Stimulated activated naive CD8-positive, alpha-beta T cell treated with anti-CD3 and anti-CD28 coated beads, Interleukin-15, Interleukin-2, amounts not matched to agents 100 ng/mL and 50 ng/mL, for 24 hours (primary cell): ENCODE measurements around the gene NEDD4.
"Not testable (repeated sequence)": the region's sequence is repeated elsewhere in the genome, so short reads cannot be mapped to it uniquely, and the experiment has no call there.

Experiments
- H3K27ac Mint-ChIP-seq: one replicate; pipeline ENCODE4 v1.8.0; 2021; ENCODE audit warnings: mild to moderate bottlenecking, mixed read lengths
- H3K27me3 Mint-ChIP-seq: one replicate; pipeline ENCODE4 v1.8.0; 2021; ENCODE audit warnings: mixed read lengths
- H3K36me3 Mint-ChIP-seq: one replicate; pipeline ENCODE4 v1.8.0; 2021; ENCODE audit warnings: low read depth, mixed read lengths
- H3K4me1 Mint-ChIP-seq: one replicate; pipeline ENCODE4 v1.8.0; 2021; ENCODE audit warnings: low read depth, mixed read lengths
- H3K4me3 Mint-ChIP-seq: one replicate; pipeline ENCODE4 v1.8.0; 2021; ENCODE audit warnings: mild to moderate bottlenecking, mixed read lengths
- H3K9me3 Mint-ChIP-seq: one replicate; pipeline ENCODE4 v1.8.0; 2021; ENCODE audit warnings: mixed read lengths

The NEDD4 gene

GRCh38 chr15:55993111-55993803 lies at the start of gene NEDD4:
Gene NEDD4, minus strand, starts transcription at chr15:55993612. Its CDS starts 57 bp downstream, at chr15:55993555.
- H3K27ac Mint-ChIP-seq: peak within 1 kb of the TSS; percentile 78
- peak within 1 kb of the TSS; percentile 90 for H3K4me3 Mint-ChIP-seq
- H3K27me3 Mint-ChIP-seq: peaks cover 24% of the 10 kb centered on the region
- H3K36me3 Mint-ChIP-seq: peaks cover 18% of the 10 kb centered on the region
- peaks cover 25% of the 10 kb centered on the region for H3K4me1 Mint-ChIP-seq
- no peaks in the 10 kb centered on the region for H3K9me3 Mint-ChIP-seq

DNA sequence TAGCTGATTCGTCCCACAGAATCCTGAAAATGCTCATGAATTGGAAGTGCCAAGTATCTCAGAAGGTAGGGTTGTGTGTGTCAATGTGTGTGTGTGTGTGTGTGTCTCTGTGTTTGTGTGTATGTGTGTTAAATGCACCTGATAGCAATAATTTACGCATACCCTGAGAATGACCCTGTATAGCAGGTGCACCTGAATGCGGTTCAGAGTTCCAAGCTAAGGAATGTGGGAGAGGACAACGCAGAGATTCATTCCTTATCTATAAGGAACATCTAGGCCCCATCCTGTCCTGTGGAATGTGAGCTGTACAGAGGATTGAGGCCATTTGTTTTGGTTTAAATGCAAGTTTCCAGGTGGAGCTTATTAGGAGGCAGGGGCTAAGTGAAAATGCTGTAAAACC lies 49.1 kb upstream of the NEDD4 start:
- Mint-ChIP-seq H3K9me3 (peaks cover 23% of the 10 kb centered on the region), H3K36me3 (peaks cover 23% of the 10 kb centered on the region), H3K4me3 (peak overlapping the region; percentile 6), H3K4me1 (peaks cover 70% of the 10 kb centered on the region), H3K27ac (peak overlapping the region; percentile 95), H3K27me3 (no peaks in the 10 kb centered on the region)

GRCh38 chr15:56042031-56042430 lies 48.6 kb upstream of the NEDD4 start:
- peaks cover 23% of the 10 kb centered on the region for H3K36me3 Mint-ChIP-seq
- H3K4me3 Mint-ChIP-seq: peak overlapping the region; percentile 6
- no peaks in the 10 kb centered on the region for H3K27me3 Mint-ChIP-seq
- H3K9me3 Mint-ChIP-seq: peaks cover 20% of the 10 kb centered on the region
- H3K27ac Mint-ChIP-seq: peak overlapping the region; percentile 95
- H3K4me1 Mint-ChIP-seq: peaks cover 73% of the 10 kb centered on the region

GRCh38 chr15:56040081-56041035 lies 46.9 kb upstream of the NEDD4 start:
- peak overlapping the region; percentile 81 for H3K27ac Mint-ChIP-seq
- H3K9me3 Mint-ChIP-seq: peaks cover 19% of the 10 kb centered on the region
- H3K4me3 Mint-ChIP-seq: no peak overlapping the region
- H3K4me1 Mint-ChIP-seq: peaks cover 79% of the 10 kb centered on the region
- H3K27me3 Mint-ChIP-seq: no peaks in the 10 kb centered on the region
- peaks cover 23% of the 10 kb centered on the region for H3K36me3 Mint-ChIP-seq

DNA sequence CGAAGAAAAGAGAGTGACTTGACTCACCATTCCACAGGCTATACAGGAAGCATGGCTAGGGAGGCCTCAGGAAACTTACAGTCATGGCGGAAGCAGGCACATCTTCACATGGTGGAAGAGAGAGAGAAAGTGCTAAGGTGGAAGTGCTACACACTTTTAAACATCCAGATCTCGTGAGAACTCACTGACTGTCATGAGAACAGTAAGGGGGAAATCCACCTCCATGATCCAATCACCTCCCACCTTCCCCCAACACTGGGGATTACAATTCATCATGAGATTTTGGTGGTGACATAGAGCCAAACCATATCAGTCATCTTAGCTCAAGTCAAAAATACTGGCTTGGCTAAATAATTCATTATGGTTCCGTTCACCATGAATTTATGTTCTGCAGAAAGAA lies 45.3 kb upstream of the NEDD4 start:
- Mint-ChIP-seq H3K27me3 (no peaks in the 10 kb centered on the region), H3K4me3 (peak overlapping the region; percentile 27), H3K9me3 (peaks cover 11% of the 10 kb centered on the region), H3K27ac (peak overlapping the region; percentile 96), H3K36me3 (peaks cover 18% of the 10 kb centered on the region), H3K4me1 (peaks cover 77% of the 10 kb centered on the region)

- Mint-ChIP-seq H3K9me3 (peaks cover 10% of the 10 kb centered on the region), H3K27me3 (no peaks in the 10 kb centered on the region), H3K27ac (peak overlapping the region; percentile 59), H3K36me3 (peaks cover 11% of the 10 kb centered on the region), H3K4me3 (no peak overlapping the region), H3K4me1 (peaks cover 70% of the 10 kb centered on the region)
Observed at GRCh38 chr15:56038015-56038414, 44.6 kb upstream of the NEDD4 start.

- H3K36me3 Mint-ChIP-seq: peaks cover 10% of the 10 kb centered on the region
- H3K27ac Mint-ChIP-seq: peak overlapping the region; percentile 33
- peaks cover 56% of the 10 kb centered on the region for H3K4me1 Mint-ChIP-seq
- H3K9me3 Mint-ChIP-seq: peaks cover 10% of the 10 kb centered on the region
- H3K27me3 Mint-ChIP-seq: peaks cover 6% of the 10 kb centered on the region
- H3K4me3 Mint-ChIP-seq: no peak overlapping the region
Observed at GRCh38 chr15:56036546-56037067, 43.2 kb upstream of the NEDD4 start.

DNA sequence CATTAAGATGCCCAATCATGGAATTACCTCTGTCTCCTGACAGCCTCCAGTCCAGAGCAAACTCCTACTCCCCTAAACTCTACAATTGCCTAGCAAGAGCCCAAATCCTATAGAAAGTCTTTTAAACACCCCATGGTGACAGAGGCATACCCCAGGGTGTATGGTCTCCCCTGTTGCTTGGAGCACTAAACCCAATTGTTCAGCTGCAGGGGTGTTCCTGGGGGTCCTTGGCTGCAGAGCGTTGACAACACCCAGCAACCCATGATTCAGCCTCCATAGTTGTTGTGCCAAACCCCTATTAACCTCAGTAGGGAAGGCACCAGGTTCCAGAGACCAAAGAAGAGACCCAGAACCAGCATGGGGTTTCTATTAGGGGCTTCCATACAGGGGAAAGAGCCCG lies 41.8 kb upstream of the NEDD4 start:
- H3K27ac Mint-ChIP-seq: no peak overlapping the region

GRCh38 chr15:56034514-56034913 lies 41.1 kb upstream of the NEDD4 start:
- H3K27me3 Mint-ChIP-seq: peaks cover 6% of the 10 kb centered on the region
- H3K4me3 Mint-ChIP-seq: no peak overlapping the region
- peak overlapping the region; percentile 14 for H3K27ac Mint-ChIP-seq
- peaks cover 10% of the 10 kb centered on the region for H3K36me3 Mint-ChIP-seq
- peaks cover 10% of the 10 kb centered on the region for H3K9me3 Mint-ChIP-seq
- H3K4me1 Mint-ChIP-seq: peaks cover 40% of the 10 kb centered on the region

More for the DNA sequence above, 41.8 kb upstream of the NEDD4 start:
- H3K4me1 Mint-ChIP-seq: peaks cover 43% of the 10 kb centered on the region
- H3K36me3 Mint-ChIP-seq: peaks cover 10% of the 10 kb centered on the region
- H3K27me3 Mint-ChIP-seq: peaks cover 6% of the 10 kb centered on the region
- H3K9me3 Mint-ChIP-seq: peaks cover 10% of the 10 kb centered on the region
- H3K4me3 Mint-ChIP-seq: no peak overlapping the region

GRCh38 chr15:56032373-56032772 lies 39.0 kb upstream of the NEDD4 start:
- H3K9me3 Mint-ChIP-seq: peaks cover 4% of the 10 kb centered on the region
- peaks cover 6% of the 10 kb centered on the region for H3K27me3 Mint-ChIP-seq
- peaks cover 19% of the 10 kb centered on the region for H3K4me1 Mint-ChIP-seq
- no peaks in the 10 kb centered on the region for H3K36me3 Mint-ChIP-seq
- no peak overlapping the region for H3K27ac Mint-ChIP-seq
- H3K4me3 Mint-ChIP-seq: no peak overlapping the region

GRCh38 chr15:56031836-56032235 lies 38.4 kb upstream of the NEDD4 start:
- Mint-ChIP-seq H3K27me3 (peaks cover 6% of the 10 kb centered on the region), H3K36me3 (no peaks in the 10 kb centered on the region), H3K4me1 (peaks cover 15% of the 10 kb centered on the region), H3K4me3 (no peak overlapping the region), H3K27ac (no peak overlapping the region), H3K9me3 (peaks cover 2% of the 10 kb centered on the region)

DNA sequence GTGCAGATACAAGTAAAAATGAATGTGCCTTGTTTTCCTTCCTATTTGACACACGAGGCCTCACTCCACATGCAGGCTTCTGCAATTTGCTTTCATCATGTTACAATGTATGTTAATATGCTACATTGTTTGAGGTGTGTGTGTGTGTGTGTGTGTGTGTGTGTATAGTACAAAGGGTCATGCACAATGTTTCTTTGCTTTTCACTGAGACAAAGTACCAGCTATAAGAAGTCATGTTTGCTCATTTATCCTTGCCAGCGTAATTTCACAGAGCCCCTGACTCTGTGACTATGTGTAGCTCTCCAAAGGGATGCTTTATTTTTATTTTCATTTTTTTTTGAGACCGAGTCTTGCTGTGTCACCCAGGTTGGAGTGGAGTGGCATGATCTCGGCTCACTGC lies 38.0 kb upstream of the NEDD4 start:
- no peak overlapping the region for H3K27ac Mint-ChIP-seq
- H3K4me3 Mint-ChIP-seq: no peak overlapping the region
- peaks cover 6% of the 10 kb centered on the region for H3K27me3 Mint-ChIP-seq
- peaks cover 11% of the 10 kb centered on the region for H3K4me1 Mint-ChIP-seq
- H3K36me3 Mint-ChIP-seq: no peaks in the 10 kb centered on the region
- H3K9me3 Mint-ChIP-seq: no peaks in the 10 kb centered on the region

DNA sequence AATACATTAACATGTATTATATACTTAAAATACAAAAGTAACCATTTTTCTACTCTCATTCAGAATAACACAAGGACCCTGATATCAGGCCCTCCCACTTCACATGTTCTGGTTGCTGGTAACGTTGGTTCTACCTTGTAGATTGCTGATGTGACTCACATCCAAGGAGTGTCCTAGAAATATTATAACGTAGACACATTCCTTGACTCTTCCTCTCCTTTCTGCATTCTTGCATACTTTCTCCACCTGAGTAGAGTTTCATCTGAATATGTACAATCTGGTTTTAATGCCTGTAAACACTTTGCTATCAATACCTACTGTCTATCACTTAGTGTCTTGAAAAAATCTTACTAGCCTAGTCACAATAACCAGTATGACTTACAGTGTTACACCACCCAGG lies 35.0 kb upstream of the NEDD4 start:
- H3K9me3 Mint-ChIP-seq: no peaks in the 10 kb centered on the region
- H3K4me1 Mint-ChIP-seq: no peaks in the 10 kb centered on the region
- peaks cover 9% of the 10 kb centered on the region for H3K27me3 Mint-ChIP-seq
- H3K4me3 Mint-ChIP-seq: no peak overlapping the region
- H3K36me3 Mint-ChIP-seq: no peaks in the 10 kb centered on the region
- no peak overlapping the region for H3K27ac Mint-ChIP-seq

GRCh38 chr15:56023160-56023559 lies 29.7 kb upstream of the NEDD4 start:
- Mint-ChIP-seq H3K27me3 (peaks cover 26% of the 10 kb centered on the region), H3K4me1 (peaks cover 12% of the 10 kb centered on the region)
- not testable (repeated sequence) for H3K36me3 Mint-ChIP-seq, H3K4me3 Mint-ChIP-seq, H3K9me3 Mint-ChIP-seq, H3K27ac Mint-ChIP-seq
